K562 (cell line): ENCODE results near the gene CUX1. TPM values are rescaled to one million over a fixed set of nuclear protein-coding genes. Genes with fewer than 3 reads are reported as not detected.

Experiments used
- ARNT ChIP-seq, 2 experiments: fragments of 450-650 bp; IDR thresholded peaks; 2 replicates each; pipeline ENCODE4 v1.6.1; 2016; ENCODE audit warnings: mild to moderate bottlenecking in 1 of 2
- CBX5 ChIP-seq: IDR thresholded peaks from 2 replicates; pipeline ENCODE4 v1.6.1; 2014; ENCODE audit warnings: low read depth, borderline replicate concordance
- CHD4 ChIP-seq: fragments of 200-600 bp; sonication (generic); IDR thresholded peaks from 3 replicates; pipeline ENCODE4 v1.6.1; 2012; ENCODE audit warnings: low read depth, mild to moderate bottlenecking, mixed read lengths, low read length, inconsistent platforms; ENCODE audit not compliant: insufficient read depth, insufficient replicate concordance, poor library complexity, severe bottlenecking
- E2F3 ChIP-seq: fragments of 250-450 bp; sonication (Bioruptor Pico); IDR thresholded peaks from 2 replicates; pipeline ENCODE4 v1.4.0; 2020; ENCODE audit warnings: mild to moderate bottlenecking
- E2F6 ChIP-seq, 2 experiments: IDR thresholded peaks; 2 replicates each; pipeline ENCODE4 v1.6.1; 2011; ENCODE audit warnings: borderline replicate concordance in 1 of 2, control low read depth in 1 of 2, low read depth in 1 of 2, low read length in 1 of 2, mild to moderate bottlenecking in 1 of 2, mixed read lengths in 1 of 2, moderate library complexity in 1 of 2; ENCODE audit not compliant: insufficient read depth in 1 of 2, insufficient read length in 1 of 2, poor library complexity in 1 of 2, severe bottlenecking in 1 of 2; ENCODE audit errors: extremely low read depth in 1 of 2
- MAX ChIP-seq: sonication (generic); formaldehyde crosslinking; IDR thresholded peaks from 2 replicates; pipeline ENCODE4 v1.9.0; 2022; ENCODE audit warnings: mild to moderate bottlenecking, missing genetic modification reagents
- MEF2A ChIP-seq: IDR thresholded peaks from 2 replicates; pipeline ENCODE4 v1.6.1; 2011; ENCODE audit warnings: low read depth, mild to moderate bottlenecking, low read length, moderate library complexity; ENCODE audit not compliant: control insufficient read depth
- PCBP2 ChIP-seq: fragments of 200-400 bp; formaldehyde crosslinking; IDR thresholded peaks from 2 replicates; pipeline ENCODE4 v1.6.1; 2018; ENCODE audit warnings: low read length, low read depth, mild to moderate bottlenecking, moderate library complexity; ENCODE audit not compliant: poor library complexity, severe bottlenecking
- SMAD2 ChIP-seq: fragments of 150-350 bp; IDR thresholded peaks from 2 replicates; pipeline ENCODE4 v1.6.1; 2014; ENCODE audit warnings: low read depth, mild to moderate bottlenecking, low read length
- SMARCA4 ChIP-seq: fragments of 450-650 bp; IDR thresholded peaks from 2 replicates; pipeline ENCODE4 v1.6.1; 2016
- SREBF2 ChIP-seq: sonication (generic); formaldehyde crosslinking; IDR thresholded peaks from 2 replicates; pipeline ENCODE4 v1.4.0; 2020; ENCODE audit warnings: mild to moderate bottlenecking, missing genetic modification reagents
- TAF1 ChIP-seq: IDR thresholded peaks from 2 replicates; pipeline ENCODE4 v1.6.1; 2011; ENCODE audit warnings: mild to moderate bottlenecking, low read length, moderate library complexity; ENCODE audit not compliant: insufficient read depth, control insufficient read depth, severe bottlenecking; ENCODE audit errors: extremely low read depth
- THAP12 ChIP-seq: fragments of 250-450 bp; sonication (Bioruptor Pico); IDR thresholded peaks from 2 replicates; pipeline ENCODE4 v1.9.0; 2021; ENCODE audit warnings: mild to moderate bottlenecking, inconsistent platforms
- ZFP30 ChIP-seq: fragments of 250-450 bp; sonication (Bioruptor Pico); IDR thresholded peaks from 2 replicates; pipeline ENCODE4 v1.8.0; 2022; ENCODE audit warnings: moderate library complexity, mild to moderate bottlenecking, inconsistent platforms, borderline replicate concordance
- ZMIZ1 ChIP-seq, 2 experiments: fragments of 150-350 bp in 1 of 2; IDR thresholded peaks; 2 replicates each; pipeline ENCODE4 v1.6.1; 2012 to 2016; ENCODE audit warnings: low read depth in 2 of 2, low read length in 2 of 2, mild to moderate bottlenecking in 1 of 2, moderate library complexity in 1 of 2
- ZNF449 ChIP-seq: fragments of 250-450 bp; sonication (Bioruptor Pico); IDR thresholded peaks from 2 replicates; pipeline ENCODE4 v1.8.0; 2022; ENCODE audit warnings: moderate library complexity, mild to moderate bottlenecking, inconsistent platforms
- polyA plus RNA-seq, 8 experiments: library from polyadenylated mRNA; depleted of rRNA in 4 of 8; stranded (reverse) in 5 of 8; unstranded in 3 of 8; fragments of >200 nt; fragmentation: Nextera tagmentation in 2 of 8; fragmentation: Illumina TruSeq in 1 of 8; extraction: Ambion mirVana in 2 of 8; extraction: Trizol in 1 of 8; gene quantifications; 2 replicates each; pipeline versions ENCODE4 v1.2.1 to v1.2.3, GENCODE V29; 2011 to 2014; ENCODE audit warnings: inconsistent platforms in 1 of 8, missing spikeins in 1 of 8
- total RNA-seq, 7 experiments: library from RNA; depleted of rRNA in 6 of 7; stranded (reverse); fragments of >200 nt in 6 of 7; fragmentation: Illumina TruSeq in 2 of 7; extraction: Trizol in 2 of 7; gene quantifications; 2 replicates each; pipeline versions ENCODE4 v1.2.1 to v1.2.3, GENCODE V29; 2011 to 2021; ENCODE audit warnings: low replicate concordance in 1 of 7

The CUX1 gene
- total and polyA plus RNA-seq, 9 of the 15 experiments (the other 6 are each of a cell fraction or from before 2014, with no cell fraction given) = 3.6 to 55.3 (median 25.2) TPM

- TF ChIP-seq THAP12 (CRISPR knock-in tag) (no peak), SMARCA4 (peak; percentile 97), ZNF449 (CRISPR knock-in tag) (no peak), TAF1 (peak; percentile 52), ZFP30 (no peak), CHD4 (no peak), E2F6 (IDR thresholded peaks at IDR 0.05; ENCODE audit: borderline replicate concordance in 1 of 2, extremely low read depth in 1 of 2, insufficient read depth in 1 of 2, insufficient read length in 1 of 2, low read depth in 1 of 2, low read length in 1 of 2, poor library complexity in 1 of 2, severe bottlenecking in 1 of 2) (peak in 1 of 2 experiments; percentile 73), MEF2A (no peak), ARNT (IDR thresholded peaks at IDR 0.05) (peak; percentile 88 to 92), MAX (CRISPR knock-in tag) (peak; percentile 5; the same call in 1 of the 2 replicates), PCBP2 (no peak), ZMIZ1 (IDR thresholded peaks at IDR 0.05; ENCODE audit: low read depth in 2 of 2, low read length in 2 of 2) (peak in 1 of 2 experiments; percentile 88; a peak in 1 of 4 replicates), E2F3 (CRISPR knock-in tag) (no peak), SMAD2 (no peak), CBX5 (no peak), SREBF2 (CRISPR knock-in tag) (no peak)
Measured at GRCh38 chr7:102080434-102081243, 263.2 kb downstream of the CUX1 start (continued).
